HG03064 (cell line): Measurements from ENCODE around the gene CPT2.

Experiments
- ATAC-seq: cut with Tn5 transposase; IDR thresholded peaks from one replicate; pipeline ENCODE4 v1.9.1; 2021; ENCODE audit warnings: low read depth; ENCODE audit not compliant: unreplicated experiment

CPT2 gene

DNA sequence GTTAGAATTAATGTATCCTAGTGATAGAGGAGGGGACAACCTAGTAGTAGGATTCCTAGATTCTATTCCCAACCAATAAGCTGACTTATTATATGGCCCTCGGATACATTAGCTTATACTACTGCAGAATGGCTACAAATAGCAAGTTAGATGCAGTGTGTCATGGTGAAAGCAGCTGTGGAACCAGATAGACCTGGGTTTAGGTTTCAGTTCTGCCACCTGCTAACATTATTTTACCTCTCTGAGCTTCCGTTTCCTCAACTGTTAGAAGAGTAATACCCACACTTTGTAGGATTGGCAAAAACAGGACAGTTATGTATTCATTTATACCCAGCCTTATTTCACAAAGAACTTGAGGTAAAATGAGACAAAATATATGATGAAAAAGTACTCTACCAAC, 63.3 kb downstream of the CPT2 start:
- ATAC-seq, result no peak

DNA sequence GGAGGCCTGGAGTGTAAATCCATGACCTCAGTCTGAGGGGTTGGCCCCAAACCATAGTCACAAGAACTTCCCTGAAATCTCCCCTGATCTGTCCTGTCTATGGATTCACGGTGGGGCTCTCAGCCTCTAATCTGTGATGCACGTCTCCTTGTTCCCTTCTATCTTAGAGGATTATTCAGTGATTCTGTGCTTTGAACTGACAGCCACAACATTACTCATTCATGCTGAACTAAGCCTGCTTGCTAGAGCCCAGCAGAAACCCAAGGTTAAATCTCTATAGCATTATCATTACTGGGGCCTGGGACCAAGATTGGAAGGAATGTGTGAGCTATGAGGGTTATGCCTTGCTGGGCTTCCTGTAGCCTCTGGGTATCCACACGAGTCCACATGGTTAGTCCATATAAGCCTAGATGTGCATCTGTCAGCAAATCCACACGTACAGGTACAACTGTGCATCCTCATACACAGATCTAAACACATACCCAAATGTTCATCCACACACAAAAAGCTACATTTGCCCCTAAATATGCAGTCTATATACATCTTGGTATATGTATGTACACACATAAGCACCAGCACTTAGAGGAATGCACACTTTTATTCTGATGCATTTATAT, 64.1 kb downstream of the CPT2 start:
- ATAC-seq, result no peak

DNA sequence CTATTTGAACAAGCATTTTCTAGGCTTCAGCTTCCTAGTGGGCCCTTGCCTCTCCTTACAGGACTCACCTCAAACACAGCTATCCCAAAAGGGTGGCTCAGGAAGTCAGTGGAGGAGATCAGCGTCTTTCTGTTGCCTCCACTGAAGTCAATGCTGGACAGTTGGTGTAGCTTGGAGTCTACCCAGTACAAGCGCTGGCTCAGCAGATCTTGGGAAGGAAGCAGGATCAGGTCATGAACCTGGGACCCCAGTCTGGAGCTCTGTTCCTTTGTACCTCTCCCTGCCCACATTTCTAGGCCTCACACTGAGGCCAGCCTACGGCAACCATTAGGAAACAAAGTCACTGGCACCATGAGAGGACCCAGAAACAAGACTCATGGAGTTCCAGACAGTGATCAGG, 65.4 kb downstream of the CPT2 start:
- ATAC-seq, result no peak
